ENCODE results near the gene HEMK1. TPM values are rescaled to one million over a fixed set of nuclear protein-coding genes. Genes with fewer than 3 reads are reported as not detected.

HEMK1 gene
- total RNA-seq, 2 experiments from 2014 or later: 19.3 to 27.4 TPM

DNA sequence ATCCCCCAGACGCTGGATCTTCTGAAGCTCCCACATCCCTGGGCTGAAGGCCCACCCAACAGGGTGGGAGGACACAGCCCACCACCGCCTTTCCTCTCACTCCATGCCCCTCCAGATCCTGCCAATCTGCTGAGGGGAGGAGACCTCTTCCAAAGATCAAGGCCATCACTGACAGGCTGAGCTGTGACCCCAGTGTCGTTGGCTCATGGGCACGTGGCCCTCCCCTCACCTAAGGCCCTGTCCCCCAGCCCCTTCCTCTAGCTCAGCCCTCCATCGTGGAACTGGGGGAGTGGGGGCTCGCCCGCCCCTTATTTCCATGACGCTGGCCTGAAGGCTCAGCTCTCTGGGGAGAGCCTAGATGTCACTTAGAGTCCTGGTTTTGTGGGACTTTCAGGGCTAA is 12.2 kb upstream of the HEMK1 start:
- ChIA-PET POLR2A (no interaction called here), CTCF (ENCODE audit: unreplicated experiment) (no interaction called here)
- no peaks in the 10 kb centered on the region for H3K4me1 ChIP-seq (ENCODE audit: insufficient read depth, low read length, poor library complexity, severe bottlenecking)
- no TSS peak for BruUV-seq (replicated peaks)
- no peak for TF ChIP-seq CTCF (conservative IDR thresholded peaks at IDR 0.05; ENCODE audit: low read length)
- TF ChIP-seq EZH2phosphoT487 (IDR thresholded peaks at IDR 0.05; ENCODE audit: borderline replicate concordance, low read depth, low read length): no peak
- no peak overlapping the region for H2AFZ ChIP-seq (ENCODE audit: low read length)
- no peaks in the 10 kb centered on the region for H3K36me3 ChIP-seq (ENCODE audit: insufficient read depth, low read length)
- no peak overlapping the region for H3K27ac ChIP-seq (ENCODE audit: low read depth, low read length, poor library complexity, severe bottlenecking)
- H3K79me2 ChIP-seq (ENCODE audit: insufficient read depth, low read depth, low read length): no peaks in the 10 kb centered on the region
- H4K20me1 ChIP-seq (ENCODE audit: insufficient read depth, low read length): no peaks in the 10 kb centered on the region; the same call in 1 of the 2 replicates
- no peak for DNase-seq (ENCODE audit: low spot score)
- H3K4me3 ChIP-seq (ENCODE audit: low read depth, low read length, poor library complexity, severe bottlenecking): no peak overlapping the region
- H3K9me2 ChIP-seq (ENCODE audit: insufficient read depth, low read length): no peaks in the 10 kb centered on the region
- H3K9me3 ChIP-seq (ENCODE audit: low read length): no peaks in the 10 kb centered on the region
- H3K4me2 ChIP-seq (ENCODE audit: low read length): no peak overlapping the region
- intact Hi-C loops (cut with micrococcal nuclease; ENCODE audit: unreplicated experiment): no loop called here

DNA sequence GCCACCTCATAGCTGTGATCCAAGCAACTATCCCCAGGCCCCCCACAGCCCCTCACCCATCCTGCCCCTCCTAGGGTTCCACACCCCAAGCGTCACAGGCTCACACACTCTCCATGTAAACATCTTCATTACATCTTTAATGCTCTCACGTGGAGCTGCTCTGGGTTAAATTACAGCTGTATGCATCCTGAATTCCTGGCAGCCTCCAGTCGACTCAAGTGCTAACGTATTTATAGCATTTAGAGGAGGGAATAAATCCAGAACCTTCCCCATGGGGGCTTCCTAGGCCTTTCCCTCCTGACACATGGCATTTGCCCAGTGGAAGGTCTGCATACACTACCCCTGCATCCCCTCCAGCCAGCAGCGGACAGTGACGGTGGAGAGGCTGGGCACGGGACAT is 11.4 kb upstream of the HEMK1 start:
- POLR2A ChIA-PET: no interaction called here

GRCh38 chr3:50559702-50560101 is 9.6 kb upstream of the HEMK1 start:
- no peaks in the 10 kb centered on the region for H3K9me3 ChIP-seq (ENCODE audit: low read length)
- TF ChIP-seq CTCF (conservative IDR thresholded peaks at IDR 0.05; ENCODE audit: low read length) (no peak), EZH2phosphoT487 (IDR thresholded peaks at IDR 0.05; ENCODE audit: borderline replicate concordance, low read depth, low read length) (no peak)
- no peaks in the 10 kb centered on the region; the same call in 1 of the 2 replicates for H4K20me1 ChIP-seq (ENCODE audit: insufficient read depth, low read length)
- H2AFZ ChIP-seq (ENCODE audit: low read length): no peak overlapping the region
- no peak for DNase-seq (ENCODE audit: low spot score)
- H3K4me3 ChIP-seq (ENCODE audit: low read depth, low read length, poor library complexity, severe bottlenecking): no peak overlapping the region
- H3K79me2 ChIP-seq (ENCODE audit: insufficient read depth, low read depth, low read length): no peaks in the 10 kb centered on the region
- no peak overlapping the region for H3K4me2 ChIP-seq (ENCODE audit: low read length)
- no TSS peak for BruUV-seq (replicated peaks)
- ChIA-PET POLR2A (no interaction called here), CTCF (ENCODE audit: unreplicated experiment) (no interaction called here)
- no peak overlapping the region for H3K27ac ChIP-seq (ENCODE audit: low read depth, low read length, poor library complexity, severe bottlenecking)
- no peaks in the 10 kb centered on the region for H3K9me2 ChIP-seq (ENCODE audit: insufficient read depth, low read length)
- intact Hi-C loops (cut with micrococcal nuclease; ENCODE audit: unreplicated experiment): no loop called here
- no peaks in the 10 kb centered on the region for H3K36me3 ChIP-seq (ENCODE audit: insufficient read depth, low read length)
- H3K4me1 ChIP-seq (ENCODE audit: insufficient read depth, low read length, poor library complexity, severe bottlenecking): no peaks in the 10 kb centered on the region

More for the DNA sequence above, 11.4 kb upstream of the HEMK1 start:
- TF ChIP-seq EZH2phosphoT487 (IDR thresholded peaks at IDR 0.05; ENCODE audit: borderline replicate concordance, low read depth, low read length): no peak
- no peak for TF ChIP-seq CTCF (conservative IDR thresholded peaks at IDR 0.05; ENCODE audit: low read length)
- Histone ChIP-seq H3K4me2 (ENCODE audit: low read length) (no peak overlapping the region), H3K27ac (ENCODE audit: low read depth, low read length, poor library complexity, severe bottlenecking) (no peak overlapping the region), H3K9me3 (ENCODE audit: low read length) (no peaks in the 10 kb centered on the region), H3K9me2 (ENCODE audit: insufficient read depth, low read length) (no peaks in the 10 kb centered on the region), H3K79me2 (ENCODE audit: insufficient read depth, low read depth, low read length) (no peaks in the 10 kb centered on the region), H3K4me1 (ENCODE audit: insufficient read depth, low read length, poor library complexity, severe bottlenecking) (no peaks in the 10 kb centered on the region), H3K36me3 (ENCODE audit: insufficient read depth, low read length) (no peaks in the 10 kb centered on the region), H2AFZ (ENCODE audit: low read length) (no peak overlapping the region), H4K20me1 (ENCODE audit: insufficient read depth, low read length) (no peaks in the 10 kb centered on the region; the same call in 1 of the 2 replicates), H3K4me3 (ENCODE audit: low read depth, low read length, poor library complexity, severe bottlenecking) (no peak overlapping the region)
- CTCF ChIA-PET (ENCODE audit: unreplicated experiment): no interaction called here
- intact Hi-C loops (cut with micrococcal nuclease; ENCODE audit: unreplicated experiment): no loop called here
- no TSS peak for BruUV-seq (replicated peaks)
- no peak for DNase-seq (ENCODE audit: low spot score)
